Measurements from ENCODE around the gene ACP7.
A peak's percentile ranks its signal among the peaks of the same experiment; 100 is the strongest.

GRCh38 chr19:39074205-39074692 is 9.9 kb upstream of the ACP7 start:
- TF ChIP-seq CTCF (IDR thresholded peaks at IDR 0.05) (no peak), BCL3 (IDR thresholded peaks at IDR 0.05) (no peak), KDM5A (IDR thresholded peaks at IDR 0.05) (no peak), PBX3 (IDR thresholded peaks at IDR 0.05) (no peak), EHF (CRISPR knock-in tag; IDR thresholded peaks at IDR 0.05) (no peak), POLR2A (IDR thresholded peaks at IDR 0.05; ENCODE audit: low read length) (no peak), SMC3 (IDR thresholded peaks at IDR 0.05) (no peak), MYC (IDR thresholded peaks at IDR 0.05; ENCODE audit: borderline replicate concordance, low read length) (no peak), REST (IDR thresholded peaks at IDR 0.05) (no peak), RCOR1 (IDR thresholded peaks at IDR 0.05; ENCODE audit: low read depth, low read length) (no peak), MAX (IDR thresholded peaks at IDR 0.05) (no peak), RFX5 (IDR thresholded peaks at IDR 0.05) (no peak), HEYL (CRISPR knock-in tag; IDR thresholded peaks at IDR 0.05) (0 out of 2 replicates have a peak, but pooled peaks have one; percentile 30), TP53 (CRISPR knock-in tag; IDR thresholded peaks at IDR 0.05) (no peak)

Data from A549 (cell line).